ENCODE results near the gene RFX2. TPM values are rescaled to one million over a fixed set of nuclear protein-coding genes. Genes with fewer than 3 reads are reported as not detected.

RFX2 gene
- total RNA-seq, 1 experiment from 2014 or later = 3.7 TPM

DNA sequence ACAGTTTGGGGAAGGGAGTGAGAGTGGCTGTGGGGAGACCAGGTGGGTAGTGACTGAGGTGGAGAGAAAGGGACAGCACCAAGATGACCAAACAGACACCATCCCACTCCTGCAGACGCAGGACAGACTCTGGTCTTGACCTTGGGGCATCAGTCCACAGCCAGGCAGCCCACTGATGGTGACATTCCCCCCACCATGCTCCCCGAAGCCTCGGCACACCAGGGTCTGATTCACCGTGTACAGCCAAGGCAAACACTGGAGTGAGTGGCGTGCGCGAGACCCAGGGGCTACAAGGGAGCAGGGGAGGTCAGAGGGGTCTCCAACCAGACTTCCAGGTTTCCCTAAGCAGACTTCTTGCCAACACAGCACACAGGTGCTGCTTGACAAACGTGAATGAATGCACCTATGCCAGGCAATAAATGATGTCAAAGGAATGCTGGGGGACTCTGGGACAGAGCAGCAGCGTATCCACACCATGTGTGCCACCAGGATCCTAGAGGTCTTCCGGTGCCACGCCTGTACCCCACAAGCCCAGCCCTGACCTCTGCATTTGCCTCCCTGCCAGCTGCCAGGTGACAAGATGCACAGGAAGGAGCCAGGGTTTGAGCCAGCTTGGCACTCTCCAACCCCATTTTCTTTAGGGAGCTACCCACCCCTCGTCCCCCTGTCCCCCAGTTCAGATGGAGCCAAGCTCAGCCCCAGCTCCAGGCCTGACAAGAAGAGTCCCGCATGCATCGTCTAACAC, 150.9 kb downstream of the RFX2 start:
- peak overlapping the region; percentile 33 to 92 (median 64); a peak in 3 of 7 replicates for H3K27ac Mint-ChIP-seq
- H3K36me3 Mint-ChIP-seq (ENCODE audit: insufficient read depth in 1 of 3, low read depth in 3 of 3) = no peaks in the 10 kb centered on the region; a peak in 1 of 7 replicates
- Histone ChIP-seq H3T11ph (ENCODE audit: low read length) (no peak overlapping the region), H2BK120ac (ENCODE audit: low read depth, low read length, poor library complexity, severe bottlenecking) (no peak overlapping the region), H4K5ac (ENCODE audit: insufficient read length, low read depth, low read length) (no peak overlapping the region), H4K20me1 (ENCODE audit: control insufficient read depth, insufficient read depth, insufficient read length) (peaks cover 5% of the 10 kb centered on the region), H3K4me1 (ENCODE audit: insufficient read depth, low read length) (peaks cover 10% of the 10 kb centered on the region; the same call in 1 of the 2 replicates), H3K79me2 (ENCODE audit: insufficient read depth, low read length) (peaks cover 46% of the 10 kb centered on the region; the same call in 1 of the 2 replicates), H4K8ac (replicated peaks; ENCODE audit: insufficient read length, low read depth, low read length) (no peak overlapping the region), H2AK5ac (ENCODE audit: insufficient read length, low read length) (no peak overlapping the region), H3K27me3 (ENCODE audit: insufficient read depth, low read length) (no peaks in the 10 kb centered on the region), H2BK12ac (ENCODE audit: insufficient read length, low read depth, low read length) (no peak overlapping the region), H3K9me3 (ENCODE audit: control insufficient read depth, low read depth, low read length) (no peaks in the 10 kb centered on the region), H2BK5ac (ENCODE audit: insufficient read length, low read length) (no peak overlapping the region), H2BK15ac (ENCODE audit: low read depth, low read length) (no peak overlapping the region), H4K91ac (ENCODE audit: insufficient read length, low read depth, low read length) (no peak overlapping the region), H3K18ac (ENCODE audit: insufficient read length, low read depth, low read length) (no peak overlapping the region), H3K23ac (ENCODE audit: insufficient read length, low read depth, low read length) (no peak overlapping the region), H3K4ac (ENCODE audit: low read depth, low read length) (no peak overlapping the region), H3K27ac (ENCODE audit: insufficient read length, low read depth, low read length) (no peak overlapping the region), H3K56ac (ENCODE audit: insufficient read length, low read depth, low read length) (no peak overlapping the region), H3K23me2 (ENCODE audit: insufficient read length, low read depth, low read length, poor library complexity, severe bottlenecking) (no peaks in the 10 kb centered on the region), H3K9ac (ENCODE audit: extremely low read depth, insufficient read length, low read length) (no peak overlapping the region), H3K4me2 (ENCODE audit: insufficient read depth, insufficient read length, low read length) (no peak overlapping the region), H3K79me1 (ENCODE audit: insufficient read depth, low read depth, low read length, poor library complexity, severe bottlenecking) (peaks cover 4% of the 10 kb centered on the region), H2AFZ (ENCODE audit: low read length) (no peak overlapping the region), H3K14ac (ENCODE audit: insufficient read depth, low read length) (no peak overlapping the region), H2BK20ac (ENCODE audit: low read depth, low read length, poor library complexity, severe bottlenecking) (no peak overlapping the region)
- no peaks in the 10 kb centered on the region for H3K9me3 Mint-ChIP-seq
- no peak for DNase-seq
- no peaks in the 10 kb centered on the region for H3K27me3 Mint-ChIP-seq (ENCODE audit: low read depth)
- H3K4me1 Mint-ChIP-seq = peaks cover 58 to 61% of the 10 kb centered on the region in 2 experiments
- no peak for TF ChIP-seq CTCF (conservative IDR thresholded peaks at IDR 0.05)
- H3K4me3 Mint-ChIP-seq = no peak overlapping the region
- no CpG with 5 or more reads among the region's 14 CpGs for WGBS (ENCODE audit: extremely low coverage, insufficient read length, low lambda C conversion rate)
